ENCODE measurements around the gene MAGEB3. TPM values are rescaled to one million over a fixed set of nuclear protein-coding genes. Genes with fewer than 3 reads are reported as not detected.
A peak's percentile ranks its signal among the peaks of the same experiment; 100 is the strongest.

The MAGEB3 gene
- total and polyA plus RNA-seq, 9 of the 15 experiments (the other 6 are each of a cell fraction or from before 2014, with no cell fraction given), result 0.07 to 0.11 TPM; not detected in 7

DNA sequence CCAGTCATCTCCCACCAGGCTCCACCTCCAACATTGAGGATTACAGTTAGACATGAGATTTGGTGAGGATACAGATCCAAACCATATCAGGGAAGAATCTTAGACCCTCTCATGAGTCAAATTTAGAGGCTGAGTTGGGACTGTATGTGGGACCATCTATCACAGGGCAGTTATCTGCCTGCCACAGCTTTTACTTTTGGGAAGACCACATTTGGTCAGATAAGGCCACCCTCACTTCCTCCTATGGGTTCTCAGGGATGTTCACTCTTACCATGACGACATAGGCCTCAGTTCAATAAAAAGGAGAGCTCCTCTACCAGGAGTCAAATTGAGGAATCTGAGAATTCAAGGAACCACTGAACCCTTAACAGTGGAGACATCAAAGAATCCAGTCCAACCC, 13.0 kb upstream of the MAGEB3 start (continued):
- TF ChIP-seq PREB (CRISPR knock-in tag; IDR thresholded peaks at IDR 0.05) (no peak), XRCC3 (IDR thresholded peaks at IDR 0.05) (no peak), SLC30A9 (CRISPR knock-in tag; IDR thresholded peaks at IDR 0.05) (no peak), ARID1B (IDR thresholded peaks at IDR 0.05) (peak; percentile 84), ZC3H4 (CRISPR knock-in tag; IDR thresholded peaks at IDR 0.05; ENCODE audit: borderline replicate concordance) (no peak), ZNF146 (CRISPR knock-in tag; IDR thresholded peaks at IDR 0.05; ENCODE audit: unreplicated experiment) (no peak), MEF2D (tag; conservative IDR thresholded peaks at IDR 0.05; ENCODE audit: low read depth) (no peak), CREB3L1 (IDR thresholded peaks at IDR 0.05; ENCODE audit: borderline replicate concordance, low read depth) (no peak), MAFK (IDR thresholded peaks at IDR 0.05; ENCODE audit: low read length) (no peak), RNF219 (CRISPR knock-in tag; IDR thresholded peaks at IDR 0.05) (no peak), RBM22 (IDR thresholded peaks at IDR 0.05; ENCODE audit: low read depth, low read length, poor library complexity, severe bottlenecking) (no peak), ELK3 (CRISPR knock-in tag; IDR thresholded peaks at IDR 0.05) (no peak), BRF1 (IDR thresholded peaks at IDR 0.05; ENCODE audit: borderline replicate concordance, extremely low read depth, insufficient read length) (no peak)
- TF ChIP-seq, protein P1, sequence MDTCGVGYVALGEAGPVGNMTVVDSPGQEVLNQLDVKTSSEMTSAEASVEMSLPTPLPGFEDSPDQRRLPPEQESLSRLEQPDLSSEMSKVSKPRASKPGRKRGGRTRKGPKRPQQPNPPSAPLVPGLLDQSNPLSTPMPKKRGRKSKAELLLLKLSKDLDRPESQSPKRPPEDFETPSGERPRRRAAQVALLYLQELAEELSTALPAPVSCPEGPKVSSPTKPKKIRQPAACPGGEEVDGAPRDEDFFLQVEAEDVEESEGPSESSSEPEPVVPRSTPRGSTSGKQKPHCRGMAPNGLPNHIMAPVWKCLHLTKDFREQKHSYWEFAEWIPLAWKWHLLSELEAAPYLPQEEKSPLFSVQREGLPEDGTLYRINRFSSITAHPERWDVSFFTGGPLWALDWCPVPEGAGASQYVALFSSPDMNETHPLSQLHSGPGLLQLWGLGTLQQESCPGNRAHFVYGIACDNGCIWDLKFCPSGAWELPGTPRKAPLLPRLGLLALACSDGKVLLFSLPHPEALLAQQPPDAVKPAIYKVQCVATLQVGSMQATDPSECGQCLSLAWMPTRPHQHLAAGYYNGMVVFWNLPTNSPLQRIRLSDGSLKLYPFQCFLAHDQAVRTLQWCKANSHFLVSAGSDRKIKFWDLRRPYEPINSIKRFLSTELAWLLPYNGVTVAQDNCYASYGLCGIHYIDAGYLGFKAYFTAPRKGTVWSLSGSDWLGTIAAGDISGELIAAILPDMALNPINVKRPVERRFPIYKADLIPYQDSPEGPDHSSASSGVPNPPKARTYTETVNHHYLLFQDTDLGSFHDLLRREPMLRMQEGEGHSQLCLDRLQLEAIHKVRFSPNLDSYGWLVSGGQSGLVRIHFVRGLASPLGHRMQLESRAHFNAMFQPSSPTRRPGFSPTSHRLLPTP (IDR thresholded peaks at IDR 0.05; ENCODE audit: borderline replicate concordance, extremely low read depth, insufficient read length), result no peak
